Left lung (tissue), 10 donors: ENCODE results near the gene C17orf75. TPM values are rescaled to one million over a fixed set of nuclear protein-coding genes. Genes with fewer than 3 reads are reported as not detected.
"Not testable (repeated sequence)": the region's sequence is repeated elsewhere in the genome, so short reads cannot be mapped to it uniquely, and the experiment has no call there.

ENCODE experiments used
- ATAC-seq: fragments of 200-7000 bp; cut with Tn5 transposase; one replicate; pipeline ENCODE4 v1.9.1; 2020; ENCODE audit warnings: moderate library complexity
- DNase-seq, 4 donors: peaks; one replicate each; pipeline ENCODE4 v3.0.0-alpha.2; 2013 to 2020
- H3K27ac ChIP-seq, 2 donors: fragments of 200-600 bp; sonication (generic) in 1 of 2; one replicate each; pipeline versions ENCODE4 v1.5.0 to v1.8.0; 2020 to 2021
- H3K27me3 ChIP-seq, 2 donors: fragments of 200-600 bp; sonication (generic) in 1 of 2; one replicate each; pipeline versions ENCODE4 v1.5.0 to v1.8.0; 2020 to 2021
- H3K36me3 ChIP-seq, 2 donors: fragments of 200-600 bp; sonication (generic) in 1 of 2; one replicate each; pipeline versions ENCODE4 v1.5.0 to v1.8.0; 2020 to 2021
- H3K4me1 ChIP-seq, 2 donors: fragments of 200-600 bp; one replicate each; pipeline ENCODE4 v1.8.0; 2021
- H3K4me3 ChIP-seq, 2 donors: fragments of 200-600 bp; sonication (generic) in 1 of 2; one replicate each; pipeline versions ENCODE4 v1.5.0 to v1.8.0; 2020 to 2021; ENCODE audit warnings: mild to moderate bottlenecking in 1 of 2
- H3K9me3 ChIP-seq, 2 donors: fragments of 200-600 bp; sonication (generic) in 1 of 2; one replicate each; pipeline versions ENCODE4 v1.5.0 to v1.8.0; 2020 to 2021
- CTCF ChIP-seq, 2 donors: fragments of 200-600 bp; sonication (generic) in 1 of 2; IDR thresholded peaks; one replicate each; pipeline versions ENCODE4 v1.5.0 to v1.8.0; 2021; ENCODE audit warnings: antibody characterized with exemption in 2 of 2
- intact Hi-C, 2 donors: fragments of 100-400 bp; cut with DNase I; formaldehyde crosslinking; loops; one replicate each; pipeline versions ENCODE4 v1.11.2 to v1.14.2; 2022
- polyA plus RNA-seq, 6 donors: library from polyadenylated mRNA; unstranded; fragments of 120-200 nt; gene quantifications; one replicate each; pipeline ENCODE4 v1.2.1, GENCODE V29; 2013; ENCODE audit not compliant: insufficient read length in 6 of 6
- total RNA-seq, 2 donors: library from RNA; stranded (reverse); fragmentation: NEBNext Ultra II Directional; extraction: Animal tissue kit (Norgen Biotek cat#: 25700); gene quantifications; one replicate each; pipeline ENCODE4 v1.2.1, GENCODE V29; 2021
- donor health status: DM: no; HTN: yes; CAD: no.
- donor health status: DM: no; HTN: no; CAD: no.

Gene C17orf75
- total and polyA plus RNA-seq, 8 donors = 14.0 to 40.9 (median 34.3) TPM

- no peaks in the 10 kb centered on the region for H3K27me3 ChIP-seq
- H3K9me3 ChIP-seq = no peaks in the 10 kb centered on the region
- H3K36me3 ChIP-seq = no peaks in the 10 kb centered on the region
- H3K4me1 ChIP-seq = peaks cover 0 to 12% of the 10 kb centered on the region in 2 donors
- intact Hi-C loops = no loop called here
- no peak overlapping the region for H3K27ac ChIP-seq
- TF ChIP-seq CTCF (IDR thresholded peaks at IDR 0.05) = no peak
- ATAC-seq (no peak), DNase-seq (no peak)
- H3K4me3 ChIP-seq = no peak overlapping the region
Measured at GRCh38 chr17:32323046-32323445, 18.9 kb downstream of the C17orf75 start.

- intact Hi-C loops = no loop called here
- no peak for ATAC-seq
- Histone ChIP-seq H3K4me1 (peaks cover 0 to 12% of the 10 kb centered on the region in 2 donors), H3K36me3 (no peaks in the 10 kb centered on the region), H3K4me3 (no peak overlapping the region), H3K9me3 (no peaks in the 10 kb centered on the region), H3K27me3 (no peaks in the 10 kb centered on the region), H3K27ac (no peak overlapping the region)
- DNase-seq = no peak
- no peak for TF ChIP-seq CTCF (IDR thresholded peaks at IDR 0.05)
Measured at GRCh38 chr17:32320847-32321246, 21.1 kb downstream of the C17orf75 start.

GRCh38 chr17:32320080-32320479, 21.9 kb downstream of the C17orf75 start:
- H3K9me3 ChIP-seq, H3K27ac ChIP-seq, H3K4me3 ChIP-seq, H3K36me3 ChIP-seq, DNase-seq, ATAC-seq, intact Hi-C loops, H3K27me3 ChIP-seq: not testable (repeated sequence)
- peaks cover 0 to 12% of the 10 kb centered on the region in 2 donors for H3K4me1 ChIP-seq

GRCh38 chr17:32319548-32319905, 22.4 kb downstream of the C17orf75 start:
- intact Hi-C loops = loop anchor here in 1 of 2 donors (5.0 kb wide), 1 partner anchor 67 kb away; no protein-coding TSS in a partner anchor
- ATAC-seq = peak; percentile 97
- peak in 3 of 4 donors; percentile 72 to 91 (median 78) for DNase-seq
- TF ChIP-seq CTCF (IDR thresholded peaks at IDR 0.05) = peak; percentile 95 to 96
- Histone ChIP-seq H3K4me3 (peak overlapping the region in 1 of 2 donors; percentile 30), H3K27me3 (no peaks in the 10 kb centered on the region), H3K9me3 (no peaks in the 10 kb centered on the region), H3K27ac (no peak overlapping the region), H3K36me3 (no peaks in the 10 kb centered on the region), H3K4me1 (peaks cover 0 to 10% of the 10 kb centered on the region in 2 donors)

GRCh38 chr17:32318071-32318470, 23.9 kb downstream of the C17orf75 start:
- ATAC-seq = no peak
- Histone ChIP-seq H3K27ac (no peak overlapping the region), H3K36me3 (no peaks in the 10 kb centered on the region), H3K9me3 (no peaks in the 10 kb centered on the region), H3K4me3 (no peak overlapping the region), H3K27me3 (no peaks in the 10 kb centered on the region), H3K4me1 (no peaks in the 10 kb centered on the region)
- no peak for DNase-seq
- intact Hi-C loops = loop anchor here in 1 of 2 donors (5.0 kb wide), 1 partner anchor 66 kb away; no protein-coding TSS in a partner anchor
- no peak for TF ChIP-seq CTCF (IDR thresholded peaks at IDR 0.05)

GRCh38 chr17:32317353-32317752, 24.6 kb downstream of the C17orf75 start:
- H3K4me1 ChIP-seq = no peaks in the 10 kb centered on the region
- intact Hi-C loops = loop anchor here in 1 of 2 donors (5.0 kb wide), 1 partner anchor 65 kb away; no protein-coding TSS in a partner anchor
- H3K36me3 ChIP-seq = no peaks in the 10 kb centered on the region
- ATAC-seq (no peak), DNase-seq (no peak)
- H3K27me3 ChIP-seq = no peaks in the 10 kb centered on the region
- no peak overlapping the region for H3K27ac ChIP-seq
- TF ChIP-seq CTCF (IDR thresholded peaks at IDR 0.05) = no peak
- no peak overlapping the region for H3K4me3 ChIP-seq
- H3K9me3 ChIP-seq = no peaks in the 10 kb centered on the region

- intact Hi-C loops = loop anchor here in 1 of 2 donors (5.0 kb wide), 1 partner anchor 64 kb away; no protein-coding TSS in a partner anchor
- not testable (repeated sequence) for H3K27me3 ChIP-seq, ATAC-seq, DNase-seq, H3K27ac ChIP-seq, H3K36me3 ChIP-seq, H3K4me3 ChIP-seq, H3K9me3 ChIP-seq, H3K4me1 ChIP-seq
Measured at GRCh38 chr17:32316653-32317052, 25.3 kb downstream of the C17orf75 start.
